K562 (cell line): ENCODE measurements around the gene ITGAD. TPM values are rescaled to one million over a fixed set of nuclear protein-coding genes. Genes with fewer than 3 reads are reported as not detected.
A peak's percentile ranks its signal among the peaks of the same experiment; 100 is the strongest.

Source experiments
- DPF2 ChIP-seq: fragments of 450-650 bp; IDR thresholded peaks from 2 replicates; pipeline ENCODE4 v1.6.1; 2016
- HNRNPK ChIP-seq: fragments of 200-400 bp; formaldehyde crosslinking; IDR thresholded peaks from one replicate; pipeline ENCODE4 v1.6.1; 2018; ENCODE audit warnings: mild to moderate bottlenecking, low read depth, low read length; ENCODE audit not compliant: poor library complexity, severe bottlenecking
- ILF3 ChIP-seq: fragments of 450-650 bp; IDR thresholded peaks from 2 replicates; pipeline ENCODE4 v1.6.1; 2018; ENCODE audit warnings: antibody characterized with exemption, mild to moderate bottlenecking, moderate library complexity, borderline replicate concordance
- MIER1 ChIP-seq: fragments of 450-650 bp; IDR thresholded peaks from 2 replicates; pipeline ENCODE4 v1.6.1; 2016; ENCODE audit warnings: antibody characterized with exemption, mild to moderate bottlenecking, low read depth
- PRPF4 ChIP-seq: fragments of 200-400 bp; formaldehyde crosslinking; IDR thresholded peaks from one replicate; pipeline ENCODE4 v1.6.1; 2017; ENCODE audit warnings: low read length, low read depth, mild to moderate bottlenecking; ENCODE audit not compliant: insufficient read depth, poor library complexity, severe bottlenecking
- SMAD1 ChIP-seq: fragments of 150-350 bp; IDR thresholded peaks from 2 replicates; pipeline ENCODE4 v1.6.1; 2014; ENCODE audit warnings: low read length, low read depth; ENCODE audit not compliant: partially characterized antibody
- SREBF1 ChIP-seq: fragments of 150-350 bp; IDR thresholded peaks from 2 replicates; pipeline ENCODE4 v1.6.1; 2014; ENCODE audit warnings: antibody characterized with exemption, low read depth, low read length, borderline replicate concordance
- SRSF1 ChIP-seq: fragments of 200-400 bp; formaldehyde crosslinking; IDR thresholded peaks from 2 replicates; pipeline ENCODE4 v1.6.1; 2017; ENCODE audit warnings: mild to moderate bottlenecking, low read depth, low read length, moderate library complexity
- TBP ChIP-seq: optimal IDR thresholded peaks from 2 replicates; pipeline ENCODE3; 2011; ENCODE audit warnings: low read depth, low read length, improper control_type of control experiment
- TRIM24 ChIP-seq, 2 experiments: fragments of 450-650 bp; IDR thresholded peaks; 2 replicates each; pipeline ENCODE4 v1.6.1; 2016
- ZNF431 ChIP-seq: sonication (generic); formaldehyde crosslinking; IDR thresholded peaks from 2 replicates; pipeline ENCODE4 v1.8.0; 2022; ENCODE audit warnings: mild to moderate bottlenecking, missing genetic modification reagents
- polyA plus RNA-seq, 8 experiments: library from polyadenylated mRNA; depleted of rRNA in 4 of 8; stranded (reverse) in 5 of 8; unstranded in 3 of 8; fragments of >200 nt; fragmentation: Nextera tagmentation in 2 of 8; fragmentation: Illumina TruSeq in 1 of 8; extraction: Ambion mirVana in 2 of 8; extraction: Trizol in 1 of 8; gene quantifications; 2 replicates each; pipeline versions ENCODE4 v1.2.1 to v1.2.3, GENCODE V29; 2011 to 2014; ENCODE audit warnings: inconsistent platforms in 1 of 8, missing spikeins in 1 of 8
- total RNA-seq, 7 experiments: library from RNA; depleted of rRNA in 6 of 7; stranded (reverse); fragments of >200 nt in 6 of 7; fragmentation: Illumina TruSeq in 2 of 7; extraction: Trizol in 2 of 7; gene quantifications; 2 replicates each; pipeline versions ENCODE4 v1.2.1 to v1.2.3, GENCODE V29; 2011 to 2021; ENCODE audit warnings: low replicate concordance in 1 of 7
- TF ChIP-seq, protein P1 (sequence below): sonication (generic); formaldehyde crosslinking; IDR thresholded peaks from 2 replicates; pipeline ENCODE4 v1.8.0; 2022; ENCODE audit warnings: mild to moderate bottlenecking, low read depth, missing genetic modification reagents
- TF ChIP-seq, protein P2 (sequence below), 2 experiments: fragments of 450-650 bp; formaldehyde crosslinking in 1 of 2; IDR thresholded peaks; 2 replicates each; pipeline versions ENCODE4 v1.4.0 to v1.6.1; 2014 to 2020; ENCODE audit warnings: mild to moderate bottlenecking in 2 of 2, borderline replicate concordance in 1 of 2, low read depth in 1 of 2
- TF ChIP-seq, protein P3 (sequence below): IDR thresholded peaks from 3 replicates; pipeline ENCODE4 v1.6.1; 2011; ENCODE audit warnings: borderline replicate concordance, mild to moderate bottlenecking, moderate library complexity; ENCODE audit not compliant: insufficient read length; ENCODE audit errors: extremely low read depth

Gene ITGAD
- total and polyA plus RNA-seq, 9 of the 15 experiments (the other 6 are each of a cell fraction or from before 2014, with no cell fraction given) = not detected

DNA sequence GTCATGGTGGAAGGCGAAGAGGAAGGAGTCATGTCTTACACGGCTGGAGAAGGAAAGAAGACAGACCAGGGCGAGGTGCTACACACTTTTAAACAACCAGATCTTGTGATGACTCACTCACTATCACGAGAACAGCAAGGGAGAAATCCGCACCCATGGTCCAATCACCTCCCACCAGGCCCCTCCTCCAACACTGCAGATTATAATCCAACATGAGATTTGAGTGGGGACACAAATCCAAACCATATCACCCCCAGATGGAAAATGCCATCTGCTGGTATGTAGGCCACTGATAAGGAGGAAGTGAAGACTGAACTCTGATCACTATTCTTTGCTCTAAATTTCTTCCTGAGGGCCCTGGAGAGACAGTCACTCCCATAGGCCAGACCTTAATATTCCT, 45.7 kb upstream of the ITGAD start (continued):
- TF ChIP-seq TBP (no peak), SREBF1 (no peak), MIER1 (no peak), HNRNPK (no peak), ILF3 (no peak), SMAD1 (no peak), SRSF1 (no peak), DPF2 (0 out of 2 replicates have a peak, but pooled peaks have one; percentile 15), PRPF4 (no peak), TRIM24 (IDR thresholded peaks at IDR 0.05) (peak; percentile 46 to 84), ZNF431 (CRISPR knock-in tag) (peak; percentile 73; the same call in 1 of the 2 replicates)
- TF ChIP-seq, protein P1, sequence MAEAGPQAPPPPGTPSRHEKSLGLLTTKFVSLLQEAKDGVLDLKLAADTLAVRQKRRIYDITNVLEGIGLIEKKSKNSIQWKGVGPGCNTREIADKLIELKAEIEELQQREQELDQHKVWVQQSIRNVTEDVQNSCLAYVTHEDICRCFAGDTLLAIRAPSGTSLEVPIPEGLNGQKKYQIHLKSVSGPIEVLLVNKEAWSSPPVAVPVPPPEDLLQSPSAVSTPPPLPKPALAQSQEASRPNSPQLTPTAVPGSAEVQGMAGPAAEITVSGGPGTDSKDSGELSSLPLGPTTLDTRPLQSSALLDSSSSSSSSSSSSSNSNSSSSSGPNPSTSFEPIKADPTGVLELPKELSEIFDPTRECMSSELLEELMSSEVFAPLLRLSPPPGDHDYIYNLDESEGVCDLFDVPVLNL (CRISPR knock-in tag) = no peak
- TF ChIP-seq, protein P2, sequence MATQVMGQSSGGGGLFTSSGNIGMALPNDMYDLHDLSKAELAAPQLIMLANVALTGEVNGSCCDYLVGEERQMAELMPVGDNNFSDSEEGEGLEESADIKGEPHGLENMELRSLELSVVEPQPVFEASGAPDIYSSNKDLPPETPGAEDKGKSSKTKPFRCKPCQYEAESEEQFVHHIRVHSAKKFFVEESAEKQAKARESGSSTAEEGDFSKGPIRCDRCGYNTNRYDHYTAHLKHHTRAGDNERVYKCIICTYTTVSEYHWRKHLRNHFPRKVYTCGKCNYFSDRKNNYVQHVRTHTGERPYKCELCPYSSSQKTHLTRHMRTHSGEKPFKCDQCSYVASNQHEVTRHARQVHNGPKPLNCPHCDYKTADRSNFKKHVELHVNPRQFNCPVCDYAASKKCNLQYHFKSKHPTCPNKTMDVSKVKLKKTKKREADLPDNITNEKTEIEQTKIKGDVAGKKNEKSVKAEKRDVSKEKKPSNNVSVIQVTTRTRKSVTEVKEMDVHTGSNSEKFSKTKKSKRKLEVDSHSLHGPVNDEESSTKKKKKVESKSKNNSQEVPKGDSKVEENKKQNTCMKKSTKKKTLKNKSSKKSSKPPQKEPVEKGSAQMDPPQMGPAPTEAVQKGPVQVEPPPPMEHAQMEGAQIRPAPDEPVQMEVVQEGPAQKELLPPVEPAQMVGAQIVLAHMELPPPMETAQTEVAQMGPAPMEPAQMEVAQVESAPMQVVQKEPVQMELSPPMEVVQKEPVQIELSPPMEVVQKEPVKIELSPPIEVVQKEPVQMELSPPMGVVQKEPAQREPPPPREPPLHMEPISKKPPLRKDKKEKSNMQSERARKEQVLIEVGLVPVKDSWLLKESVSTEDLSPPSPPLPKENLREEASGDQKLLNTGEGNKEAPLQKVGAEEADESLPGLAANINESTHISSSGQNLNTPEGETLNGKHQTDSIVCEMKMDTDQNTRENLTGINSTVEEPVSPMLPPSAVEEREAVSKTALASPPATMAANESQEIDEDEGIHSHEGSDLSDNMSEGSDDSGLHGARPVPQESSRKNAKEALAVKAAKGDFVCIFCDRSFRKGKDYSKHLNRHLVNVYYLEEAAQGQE (IDR thresholded peaks at IDR 0.05; ENCODE audit: borderline replicate concordance) = no peak
- TF ChIP-seq, protein P2 (CRISPR knock-in tag; IDR thresholded peaks at IDR 0.05; ENCODE audit: low read depth) = no peak
- TF ChIP-seq, protein P3, sequence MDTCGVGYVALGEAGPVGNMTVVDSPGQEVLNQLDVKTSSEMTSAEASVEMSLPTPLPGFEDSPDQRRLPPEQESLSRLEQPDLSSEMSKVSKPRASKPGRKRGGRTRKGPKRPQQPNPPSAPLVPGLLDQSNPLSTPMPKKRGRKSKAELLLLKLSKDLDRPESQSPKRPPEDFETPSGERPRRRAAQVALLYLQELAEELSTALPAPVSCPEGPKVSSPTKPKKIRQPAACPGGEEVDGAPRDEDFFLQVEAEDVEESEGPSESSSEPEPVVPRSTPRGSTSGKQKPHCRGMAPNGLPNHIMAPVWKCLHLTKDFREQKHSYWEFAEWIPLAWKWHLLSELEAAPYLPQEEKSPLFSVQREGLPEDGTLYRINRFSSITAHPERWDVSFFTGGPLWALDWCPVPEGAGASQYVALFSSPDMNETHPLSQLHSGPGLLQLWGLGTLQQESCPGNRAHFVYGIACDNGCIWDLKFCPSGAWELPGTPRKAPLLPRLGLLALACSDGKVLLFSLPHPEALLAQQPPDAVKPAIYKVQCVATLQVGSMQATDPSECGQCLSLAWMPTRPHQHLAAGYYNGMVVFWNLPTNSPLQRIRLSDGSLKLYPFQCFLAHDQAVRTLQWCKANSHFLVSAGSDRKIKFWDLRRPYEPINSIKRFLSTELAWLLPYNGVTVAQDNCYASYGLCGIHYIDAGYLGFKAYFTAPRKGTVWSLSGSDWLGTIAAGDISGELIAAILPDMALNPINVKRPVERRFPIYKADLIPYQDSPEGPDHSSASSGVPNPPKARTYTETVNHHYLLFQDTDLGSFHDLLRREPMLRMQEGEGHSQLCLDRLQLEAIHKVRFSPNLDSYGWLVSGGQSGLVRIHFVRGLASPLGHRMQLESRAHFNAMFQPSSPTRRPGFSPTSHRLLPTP = no peak
